GM18526 (cell line): ENCODE data around the gene ELFN1.

Experiments
- POLR2A ChIP-seq: IDR thresholded peaks from 3 replicates; pipeline ENCODE4 v1.6.1; 2011; ENCODE audit not compliant: insufficient read length; ENCODE audit errors: extremely low read depth

ELFN1 gene

DNA sequence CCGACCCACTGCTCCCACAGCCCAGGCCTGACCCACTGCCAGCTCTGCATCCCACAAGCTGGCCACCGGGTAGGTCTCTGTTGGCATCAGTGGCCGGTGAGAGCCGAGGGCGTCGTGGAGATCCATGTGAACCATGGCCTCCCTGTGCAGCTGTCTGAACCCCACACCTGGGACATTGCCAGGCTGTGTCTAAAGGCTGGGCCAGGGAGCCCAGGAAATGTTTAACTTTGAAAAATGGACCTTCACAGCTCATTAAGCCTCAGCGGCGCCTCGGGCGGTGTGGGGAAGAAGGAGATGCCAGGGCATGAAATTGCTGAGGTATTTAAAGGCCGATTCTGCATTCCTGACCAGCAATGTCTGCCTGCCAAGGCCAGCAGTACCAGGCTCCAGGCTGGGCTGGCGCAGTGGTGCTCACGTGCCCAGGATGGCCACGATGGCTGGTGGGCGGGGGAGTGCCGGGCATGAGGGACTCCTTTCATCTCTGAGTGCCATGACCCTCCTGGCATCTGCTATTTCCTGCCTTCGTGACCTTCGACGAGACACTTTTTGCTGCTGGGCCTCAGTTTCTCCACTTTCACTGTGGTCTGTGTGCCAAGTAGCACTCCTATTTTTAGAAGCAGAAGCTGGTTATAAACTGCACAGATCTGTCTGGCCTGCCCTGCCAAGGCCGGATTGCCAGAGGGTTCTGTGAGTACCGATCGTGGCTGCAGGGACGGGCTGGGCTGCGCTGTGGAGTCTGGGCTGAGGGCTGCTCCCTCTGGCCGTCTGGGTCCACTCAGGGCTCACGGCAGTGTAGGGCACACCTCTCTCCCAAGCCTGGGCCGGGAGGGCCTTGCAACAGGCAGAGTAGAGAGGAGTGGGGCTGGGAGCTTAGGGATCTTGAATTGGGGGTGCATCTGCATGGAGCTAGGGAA, 21.8 kb downstream of the ELFN1 start:
- TF ChIP-seq POLR2A: no peak

DNA sequence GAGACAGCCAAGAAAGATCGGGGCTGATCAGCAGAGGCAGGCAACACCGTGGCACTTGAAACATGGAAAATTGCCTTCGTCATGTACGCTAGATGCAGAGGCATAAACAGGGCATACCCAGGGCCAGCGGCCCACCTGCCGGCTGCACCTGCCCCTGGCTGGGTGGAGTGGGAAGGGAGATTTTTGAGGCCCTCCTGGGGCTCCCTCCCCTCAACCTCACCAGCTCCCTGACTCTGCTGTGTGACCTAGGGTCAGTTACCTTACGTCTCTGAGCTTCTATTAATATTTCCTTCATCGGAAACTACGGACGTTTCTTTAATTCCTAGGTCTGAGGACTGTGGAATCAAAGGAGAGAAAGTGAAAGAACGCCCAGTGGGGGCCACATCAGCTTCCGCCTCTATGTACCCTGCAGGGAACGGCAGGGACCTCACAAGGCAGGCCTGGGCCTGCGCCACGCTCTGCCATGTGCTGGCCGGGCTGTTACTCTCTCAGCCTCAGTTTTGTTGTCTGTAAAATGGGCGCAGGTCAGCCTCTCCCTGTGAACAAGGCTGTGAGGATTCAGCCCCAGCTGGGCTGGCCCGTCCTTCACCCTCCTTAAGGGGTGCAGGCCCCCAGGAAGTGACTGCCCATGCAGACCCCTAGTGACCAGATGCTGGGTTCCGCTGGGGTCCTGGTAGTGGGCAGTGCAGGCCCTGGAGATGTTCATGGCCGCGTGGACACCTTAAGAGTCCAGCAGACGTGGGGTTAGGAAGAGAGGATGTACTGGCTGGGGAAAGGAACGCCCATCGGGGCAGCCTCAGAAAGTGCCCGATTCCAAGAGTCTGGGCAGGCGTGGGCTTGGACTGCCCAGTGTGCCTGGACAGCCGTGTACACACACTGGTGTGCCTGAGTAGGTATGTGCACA, 22.7 kb downstream of the ELFN1 start:
- no peak for TF ChIP-seq POLR2A

DNA sequence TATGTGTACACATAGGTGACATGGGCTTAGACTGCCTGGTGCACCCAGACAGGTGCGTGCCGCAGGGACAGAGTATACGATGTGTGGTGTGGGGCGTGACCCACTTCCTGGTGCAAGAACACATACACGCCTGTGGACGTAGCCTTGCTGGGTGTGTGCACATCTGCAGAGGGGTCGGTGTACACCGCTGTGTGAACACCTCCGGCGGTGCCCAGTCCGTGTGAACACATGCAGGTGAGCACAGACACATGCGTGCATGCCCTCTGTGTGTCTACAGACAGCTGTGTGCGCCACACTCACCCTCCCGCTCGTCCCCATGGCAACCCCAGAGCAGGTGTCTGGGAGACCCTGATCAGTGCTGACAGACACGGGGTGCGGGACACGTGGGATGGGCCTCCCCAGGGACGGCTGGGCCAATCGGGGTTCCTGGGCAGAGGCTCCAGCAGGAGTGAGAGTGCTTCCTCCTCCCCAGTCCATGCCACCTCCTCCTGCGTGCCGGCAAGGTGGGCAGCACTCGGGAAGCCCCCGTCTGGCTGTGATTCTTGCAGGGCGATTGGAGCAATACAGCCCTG, 23.4 kb downstream of the ELFN1 start:
- no peak for TF ChIP-seq POLR2A

DNA sequence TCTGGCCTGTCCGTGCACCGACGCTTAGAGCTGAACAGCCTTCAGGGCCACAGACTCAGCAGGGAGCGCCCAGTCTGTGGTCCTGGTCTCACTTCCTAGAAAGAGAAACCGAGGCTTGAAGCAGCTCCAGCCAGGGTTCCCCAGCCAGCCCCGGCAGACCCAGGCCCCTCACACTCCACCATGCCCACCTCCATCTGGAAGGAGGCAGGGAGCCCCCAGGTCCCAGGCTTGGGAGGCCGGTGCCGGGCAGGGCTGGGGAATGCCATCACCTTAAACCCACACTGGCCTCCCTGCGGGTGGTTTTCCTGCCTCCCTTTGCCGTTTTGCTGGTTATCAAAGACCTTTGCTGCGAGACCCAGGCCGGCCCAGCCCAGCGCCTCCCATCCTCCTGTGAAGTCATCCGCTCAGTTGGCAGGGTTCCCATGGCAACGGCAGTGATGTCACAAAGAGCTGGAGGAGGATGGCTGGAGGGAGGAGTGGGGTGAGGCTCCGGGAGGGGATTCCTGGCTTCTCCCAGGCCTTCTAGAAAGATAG, 24.0 kb downstream of the ELFN1 start:
- TF ChIP-seq POLR2A: no peak

DNA sequence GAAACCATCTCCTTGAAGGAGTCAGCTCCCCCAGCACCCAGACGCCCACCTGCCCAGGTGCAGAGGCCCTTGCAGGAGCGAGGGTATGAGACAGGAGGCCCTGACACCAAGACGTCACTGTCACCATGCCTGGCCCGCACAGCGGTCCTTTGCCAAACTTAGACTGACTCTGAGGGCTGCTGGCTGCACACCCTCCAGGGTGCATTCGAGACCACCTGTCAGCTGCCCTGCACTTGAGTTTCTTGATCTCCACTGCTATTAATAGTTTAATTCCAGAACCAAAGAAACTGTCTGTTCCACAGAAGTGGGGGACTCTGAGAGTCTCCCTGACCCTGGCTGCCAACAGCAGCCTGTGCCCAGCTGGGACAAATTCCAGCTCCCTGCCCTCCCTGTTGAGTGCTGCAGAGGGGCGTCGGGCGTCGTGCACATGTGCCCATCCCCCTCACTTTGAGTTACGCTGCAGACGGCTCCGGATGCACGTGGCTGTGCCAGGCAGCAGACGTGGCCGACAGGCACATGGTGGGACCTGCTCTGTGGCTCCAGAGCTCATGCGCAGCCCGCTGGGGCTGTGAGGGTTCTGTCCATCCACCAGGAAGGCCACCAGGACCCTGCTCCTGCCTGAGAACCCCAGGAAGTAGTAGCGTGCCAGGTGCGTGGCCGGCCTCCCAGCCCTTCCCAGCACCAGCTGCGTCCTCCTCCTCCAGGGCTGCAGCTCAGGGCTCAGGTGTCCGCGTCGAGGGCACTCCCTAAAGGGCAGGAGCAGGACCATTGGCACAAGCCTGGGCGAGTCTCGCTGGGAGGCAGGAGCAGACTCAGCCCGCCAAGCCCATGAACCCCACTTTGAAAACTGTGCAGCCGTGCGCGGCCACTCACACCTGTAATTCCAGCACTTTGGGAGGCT, 24.8 kb downstream of the ELFN1 start:
- no peak for TF ChIP-seq POLR2A

DNA sequence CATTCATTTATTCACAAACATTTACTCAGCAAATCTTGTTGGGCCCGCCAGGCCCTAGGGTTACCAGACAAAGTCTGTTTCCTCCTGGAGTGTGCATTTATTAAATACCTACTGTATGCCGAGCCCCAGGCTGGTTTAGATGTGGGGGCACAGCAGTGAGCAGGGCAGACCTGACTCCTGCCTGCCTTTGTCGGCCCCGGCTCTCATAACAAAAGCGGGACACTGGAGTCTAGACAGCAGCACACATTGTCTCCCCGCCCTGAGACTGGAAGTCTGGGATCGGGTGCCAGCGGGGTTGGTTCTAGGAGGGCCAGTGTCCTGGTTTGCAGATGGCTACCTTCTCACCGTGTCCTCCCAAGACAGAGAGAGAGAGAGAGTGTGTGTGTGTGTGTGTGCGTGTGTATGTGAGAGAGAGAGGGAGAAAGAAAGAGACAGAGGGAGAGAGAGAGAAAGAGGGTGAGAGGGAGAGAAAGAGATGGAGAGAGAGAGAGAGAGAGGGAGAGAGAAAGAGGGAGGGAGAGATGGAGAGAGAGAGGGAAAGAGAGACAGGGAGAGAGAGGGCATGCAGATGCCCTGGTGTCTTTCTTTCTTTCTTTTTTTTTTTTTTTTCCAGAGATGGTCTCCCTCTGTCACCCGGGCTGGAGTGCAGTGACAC, 25.9 kb downstream of the ELFN1 start:
- no peak for TF ChIP-seq POLR2A

DNA sequence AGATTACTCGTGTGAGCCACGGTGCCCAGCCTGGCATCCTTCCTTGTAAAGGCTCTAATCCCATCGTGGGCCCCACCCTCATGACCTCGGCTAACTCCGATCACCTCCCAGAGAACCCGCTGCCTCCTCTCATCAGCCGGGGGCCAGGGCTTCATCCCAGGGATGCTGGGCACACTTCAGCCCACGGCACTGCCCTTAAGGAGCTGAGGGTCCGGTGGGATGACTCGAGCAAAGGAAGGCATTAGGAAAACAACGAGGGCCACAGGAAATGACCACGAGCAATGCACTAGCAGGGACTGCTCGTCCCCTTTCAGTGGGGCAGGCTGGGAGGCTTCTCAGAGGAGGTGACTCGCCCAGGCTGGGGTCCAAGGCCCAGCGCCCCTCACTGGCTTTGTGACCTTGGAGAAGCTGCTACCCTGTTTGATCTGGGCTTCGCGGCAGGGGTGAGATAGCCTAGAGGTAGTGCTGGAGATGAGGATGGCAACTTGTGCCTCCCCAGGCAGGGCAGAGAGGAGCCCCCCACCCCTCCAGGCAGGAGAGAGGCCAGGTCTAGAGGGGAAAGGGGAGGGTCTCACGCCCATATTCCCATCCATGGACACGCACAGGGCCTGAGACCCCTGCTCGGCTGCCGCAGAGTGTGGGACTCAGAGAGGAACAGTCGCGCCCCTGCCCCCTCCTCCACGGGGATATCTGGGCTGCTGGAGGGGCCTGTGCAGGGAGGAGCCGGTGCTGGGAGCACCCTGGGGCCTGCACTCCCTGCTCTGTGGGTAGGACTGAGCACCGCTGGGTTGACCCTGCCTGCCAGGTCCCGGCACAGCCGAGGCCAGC, 26.8 kb downstream of the ELFN1 start:
- TF ChIP-seq POLR2A: no peak

DNA sequence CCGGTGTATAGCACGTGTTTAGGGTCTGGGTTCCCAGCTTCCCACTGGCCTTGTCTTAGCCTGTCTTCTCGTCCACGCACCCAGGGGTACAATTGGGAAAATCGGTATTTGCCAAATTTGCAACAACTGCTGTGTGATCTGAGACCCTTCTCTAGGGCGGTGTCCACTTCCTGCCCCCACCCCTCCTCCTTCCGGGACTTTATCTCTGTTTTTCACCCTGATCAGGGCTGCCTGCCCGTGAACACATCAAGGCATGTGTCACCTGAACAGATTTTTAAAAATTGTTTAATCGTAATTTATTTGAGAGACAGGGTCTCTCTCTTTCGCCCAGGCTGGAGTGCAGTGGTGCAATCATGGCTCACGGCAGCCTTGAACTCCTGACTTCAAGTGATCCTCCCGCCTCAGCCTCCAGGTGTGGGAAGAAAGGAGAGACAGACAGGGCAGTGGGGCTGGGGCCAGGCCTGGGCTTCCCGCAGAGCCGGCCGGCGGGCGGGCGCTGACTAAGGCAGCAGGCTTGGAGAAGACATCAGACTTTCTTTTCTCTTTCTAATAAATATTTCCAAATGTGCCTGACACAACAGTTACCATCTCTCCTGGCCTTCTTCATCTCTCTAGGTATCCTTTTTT, 27.5 kb downstream of the ELFN1 start:
- no peak for TF ChIP-seq POLR2A

DNA sequence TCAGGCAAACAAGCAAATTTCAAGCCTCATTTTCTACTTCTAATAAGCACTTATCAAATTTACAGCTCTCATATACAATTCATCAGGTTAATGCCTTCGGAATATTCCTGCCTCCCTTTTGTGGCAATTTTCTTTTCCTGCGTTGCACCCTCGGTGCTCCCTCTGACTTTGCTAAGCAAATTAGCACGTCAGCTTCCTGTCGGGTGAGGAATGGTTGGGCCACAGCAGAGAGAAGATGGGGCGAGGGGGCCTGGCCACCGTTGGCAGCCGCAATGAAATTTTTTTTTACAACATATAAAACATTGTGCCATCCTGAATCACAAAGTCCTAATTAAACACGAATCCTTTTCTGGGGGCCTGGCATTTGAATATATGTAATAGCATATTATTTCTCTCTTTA, 28.1 kb downstream of the ELFN1 start:
- TF ChIP-seq POLR2A: no peak

DNA sequence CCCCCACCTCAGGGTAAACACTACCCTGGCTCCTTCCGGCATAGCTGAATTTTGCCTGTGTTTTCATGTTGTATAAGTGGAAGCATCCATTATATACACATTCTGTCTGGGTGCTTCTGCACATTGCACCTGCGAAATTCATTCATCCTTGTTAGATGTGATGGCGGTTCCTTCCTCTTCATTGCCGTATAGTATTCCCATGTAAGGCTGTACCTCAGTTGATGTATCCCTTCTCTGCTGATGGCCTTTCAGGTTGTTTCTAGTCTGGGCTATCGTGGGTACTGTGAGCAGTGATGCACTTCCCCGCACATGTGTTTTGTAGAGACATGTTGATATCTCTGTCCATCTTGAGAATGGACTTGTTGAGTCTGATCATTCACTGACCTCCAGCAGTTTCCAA, 28.9 kb downstream of the ELFN1 start:
- no peak for TF ChIP-seq POLR2A

DNA sequence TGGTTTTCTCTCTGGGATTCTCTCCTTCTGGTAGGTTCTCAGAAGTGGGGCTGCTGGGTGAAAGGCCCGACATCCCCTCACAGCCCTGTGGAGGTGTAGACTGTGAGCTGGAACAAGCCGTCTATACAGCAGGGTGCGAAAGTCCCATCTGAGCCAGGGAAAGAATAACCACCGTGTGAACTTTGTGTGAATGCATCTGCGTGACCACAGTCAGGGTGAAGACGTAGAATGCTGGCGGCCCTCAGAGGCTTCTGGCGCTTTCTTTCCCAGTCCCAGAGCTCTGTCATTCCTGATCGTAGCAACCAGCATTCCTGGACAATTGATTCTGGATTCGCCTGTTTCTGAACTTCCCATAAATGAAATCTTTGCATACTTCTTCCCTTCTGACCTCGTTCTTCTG, 30.0 kb downstream of the ELFN1 start:
- no peak for TF ChIP-seq POLR2A

DNA sequence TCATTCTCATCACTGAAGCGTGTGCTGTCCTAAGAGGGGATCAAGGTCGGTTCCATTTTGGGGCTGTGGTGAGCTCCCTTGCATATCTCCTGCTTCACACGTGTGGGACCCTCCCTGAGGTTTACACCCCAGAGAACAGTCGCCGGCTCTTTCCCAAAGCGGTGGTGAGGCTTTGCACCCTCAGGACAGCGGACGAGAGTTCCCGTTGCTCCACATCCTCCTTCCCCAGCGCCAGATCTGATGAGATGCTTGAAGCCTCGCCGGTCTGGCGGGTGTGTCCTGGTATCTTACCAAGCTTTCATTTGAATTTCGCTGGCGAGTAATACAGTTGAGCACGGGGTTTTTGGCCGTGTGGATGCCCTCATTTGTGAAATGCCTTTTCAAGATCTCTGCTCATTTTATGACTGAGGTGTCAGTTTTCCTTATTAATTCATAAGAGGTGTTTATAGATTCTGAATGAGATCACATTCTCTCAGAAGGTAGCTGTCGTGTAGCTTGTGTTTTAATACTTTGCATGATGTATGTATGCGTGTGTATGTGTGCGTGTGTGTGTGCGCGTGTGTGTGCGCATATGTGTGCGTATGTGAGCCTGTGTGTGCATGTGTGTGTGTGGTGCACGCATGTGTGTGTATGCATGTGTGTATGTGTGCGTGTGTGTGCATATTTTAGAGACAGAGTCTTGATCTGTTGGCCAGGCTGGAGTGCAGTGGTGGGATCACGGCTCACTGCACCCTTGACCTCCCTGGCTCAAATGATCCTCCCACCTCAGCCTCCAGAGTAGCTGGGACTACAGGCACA, 30.7 kb downstream of the ELFN1 start:
- TF ChIP-seq POLR2A: no peak

DNA sequence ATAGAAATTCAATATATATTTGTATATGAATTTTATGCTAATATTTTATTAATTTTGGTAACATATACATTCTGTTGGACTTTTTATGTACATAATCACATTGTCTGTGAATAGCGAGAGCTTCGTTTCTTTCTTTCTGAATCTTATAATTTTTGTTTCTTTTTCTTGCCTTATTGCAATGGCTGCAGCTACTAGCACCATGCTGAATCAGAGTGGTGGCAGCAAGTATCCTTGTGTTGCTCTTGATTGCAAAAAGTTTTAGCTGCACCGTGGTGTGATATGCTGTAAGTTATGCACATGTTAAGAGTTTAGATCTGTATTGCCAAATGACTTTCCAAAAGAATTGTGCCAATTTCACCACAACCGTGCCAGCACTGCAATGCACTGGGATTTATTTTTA, 32.6 kb downstream of the ELFN1 start:
- no peak for TF ChIP-seq POLR2A
